Measurements from ENCODE around the gene FGF3. TPM values are rescaled to one million over a fixed set of nuclear protein-coding genes. Genes with fewer than 3 reads are reported as not detected.

Gene FGF3
- polyA plus RNA-seq, 3 donors, result not detected

DNA sequence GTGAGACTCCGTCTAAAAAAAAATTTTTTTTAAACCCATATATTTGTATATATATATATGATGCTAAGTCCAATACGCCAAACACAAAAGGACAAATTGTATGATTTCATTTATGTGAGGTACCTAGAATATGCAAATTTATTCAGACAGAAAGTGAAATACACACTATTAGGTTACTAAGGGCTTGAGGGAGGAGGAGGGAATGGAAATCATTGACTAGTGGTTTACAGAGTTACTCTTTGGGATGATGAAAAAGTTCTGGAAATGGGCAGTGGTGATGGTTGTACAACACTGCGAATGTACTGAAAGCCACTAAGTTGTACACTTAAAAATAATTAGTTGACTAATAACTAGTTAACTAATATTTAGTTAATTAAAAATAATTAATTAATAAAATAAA, 36.2 kb upstream of the FGF3 start:
- H4K20me1 ChIP-seq (ENCODE audit: insufficient read depth, low read length), result no peaks in the 10 kb centered on the region
- H3K9me3 ChIP-seq (replicated peaks in 1 of 2; ENCODE audit: control insufficient read depth in 1 of 2, insufficient read depth in 1 of 2, low read length in 2 of 2), result peaks cover 0 to 12% of the 10 kb centered on the region in 2 donors
- H3K4me3 ChIP-seq (replicated peaks in 1 of 3; ENCODE audit: low read depth in 2 of 3, low read length in 3 of 3), result no peak overlapping the region
- H3K27ac ChIP-seq (ENCODE audit: low read depth in 1 of 2, low read length in 2 of 2), result no peak overlapping the region
- TF ChIP-seq, protein P1, sequence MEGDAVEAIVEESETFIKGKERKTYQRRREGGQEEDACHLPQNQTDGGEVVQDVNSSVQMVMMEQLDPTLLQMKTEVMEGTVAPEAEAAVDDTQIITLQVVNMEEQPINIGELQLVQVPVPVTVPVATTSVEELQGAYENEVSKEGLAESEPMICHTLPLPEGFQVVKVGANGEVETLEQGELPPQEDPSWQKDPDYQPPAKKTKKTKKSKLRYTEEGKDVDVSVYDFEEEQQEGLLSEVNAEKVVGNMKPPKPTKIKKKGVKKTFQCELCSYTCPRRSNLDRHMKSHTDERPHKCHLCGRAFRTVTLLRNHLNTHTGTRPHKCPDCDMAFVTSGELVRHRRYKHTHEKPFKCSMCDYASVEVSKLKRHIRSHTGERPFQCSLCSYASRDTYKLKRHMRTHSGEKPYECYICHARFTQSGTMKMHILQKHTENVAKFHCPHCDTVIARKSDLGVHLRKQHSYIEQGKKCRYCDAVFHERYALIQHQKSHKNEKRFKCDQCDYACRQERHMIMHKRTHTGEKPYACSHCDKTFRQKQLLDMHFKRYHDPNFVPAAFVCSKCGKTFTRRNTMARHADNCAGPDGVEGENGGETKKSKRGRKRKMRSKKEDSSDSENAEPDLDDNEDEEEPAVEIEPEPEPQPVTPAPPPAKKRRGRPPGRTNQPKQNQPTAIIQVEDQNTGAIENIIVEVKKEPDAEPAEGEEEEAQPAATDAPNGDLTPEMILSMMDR (IDR thresholded peaks at IDR 0.05), result no peak
- no peaks in the 10 kb centered on the region for H3K79me2 ChIP-seq (ENCODE audit: insufficient read depth, low read length)
- Mint-ChIP-seq H3K36me3 (no peaks in the 10 kb centered on the region), H3K4me1 (peaks cover 5% of the 10 kb centered on the region), H3K4me3 (no peak overlapping the region), H3K27ac (no peak overlapping the region), H3K9me3 (peaks cover 0 to 17% (median 9%) of the 10 kb centered on the region in 7 donors), H3K27me3 (ENCODE audit: low read depth in 3 of 3) (peaks cover 3 to 21% (median 10%) of the 10 kb centered on the region in 3 donors)
- H3K4me1 ChIP-seq (ENCODE audit: control insufficient read depth in 1 of 2, insufficient read depth in 2 of 2, low read length in 2 of 2), result no peaks in the 10 kb centered on the region
- H3K9ac ChIP-seq (ENCODE audit: insufficient read depth, low read length, poor library complexity, severe bottlenecking), result no peak overlapping the region
- DNase-seq, result no peak
- no peaks in the 10 kb centered on the region for H3K36me3 ChIP-seq (replicated peaks in 1 of 2; ENCODE audit: control insufficient read depth in 1 of 2, insufficient read depth in 2 of 2, low read length in 2 of 2)
- H3K4me2 ChIP-seq (replicated peaks; ENCODE audit: extremely low read depth, low read length, poor library complexity, severe bottlenecking), result no peak overlapping the region
- no CpG with 5 or more reads among the region's 3 CpGs for WGBS (ENCODE audit: insufficient coverage)
- H2AFZ ChIP-seq (ENCODE audit: insufficient read depth, low read depth, low read length, poor library complexity, severe bottlenecking), result no peak overlapping the region
- H3K27me3 ChIP-seq (ENCODE audit: control insufficient read depth in 2 of 2, insufficient read depth in 2 of 2, low read length in 2 of 2), result peaks cover 0 to 5% of the 10 kb centered on the region in 2 donors
- intact Hi-C loops (cut with micrococcal nuclease), result no loop called here

DNA sequence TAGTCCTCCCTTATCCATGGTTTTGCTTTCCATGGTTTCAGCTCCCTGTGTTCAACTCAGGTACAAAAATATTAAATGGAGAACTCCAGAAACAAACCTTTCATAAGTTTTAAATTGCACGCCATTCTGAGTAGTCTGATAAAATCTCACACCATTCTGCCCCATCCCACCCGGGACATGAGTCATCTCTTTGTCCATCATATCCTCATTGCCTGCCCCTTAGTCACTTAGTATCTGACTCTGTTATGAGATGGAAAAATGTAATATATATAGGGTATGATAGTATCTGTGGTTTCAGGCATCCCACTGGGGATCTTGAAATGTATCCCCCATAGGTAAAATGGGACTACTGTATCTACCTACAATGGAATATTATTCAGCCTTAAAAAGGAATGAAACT, 35.5 kb upstream of the FGF3 start:
- intact Hi-C loops (cut with micrococcal nuclease), result no loop called here
- WGBS (ENCODE audit: insufficient coverage), result no CpG with 5 or more reads among the region's 2 CpGs

More for the DNA sequence above, 35.5 kb upstream of the FGF3 start:
- Mint-ChIP-seq H3K27me3 (ENCODE audit: low read depth in 3 of 3) (peaks cover 3 to 22% (median 12%) of the 10 kb centered on the region in 3 donors), H3K36me3 (no peaks in the 10 kb centered on the region), H3K27ac (peak overlapping the region in 1 of 7 donors; percentile 8), H3K4me1 (peaks cover 5% of the 10 kb centered on the region), H3K9me3 (peaks cover 0 to 19% (median 9%) of the 10 kb centered on the region in 7 donors), H3K4me3 (no peak overlapping the region)
- no peak for DNase-seq
- H3K27ac ChIP-seq (ENCODE audit: low read depth in 1 of 2, low read length in 2 of 2), result no peak overlapping the region
- H3K36me3 ChIP-seq (replicated peaks in 1 of 2; ENCODE audit: control insufficient read depth in 1 of 2, insufficient read depth in 2 of 2, low read length in 2 of 2), result no peaks in the 10 kb centered on the region
- no peak overlapping the region for H3K4me3 ChIP-seq (replicated peaks in 1 of 3; ENCODE audit: low read depth in 2 of 3, low read length in 3 of 3)
- no peak overlapping the region for H3K9ac ChIP-seq (ENCODE audit: insufficient read depth, low read length, poor library complexity, severe bottlenecking)
- TF ChIP-seq, protein P1 (IDR thresholded peaks at IDR 0.05), result no peak
- H2AFZ ChIP-seq (ENCODE audit: insufficient read depth, low read depth, low read length, poor library complexity, severe bottlenecking), result no peak overlapping the region
- H3K4me2 ChIP-seq (replicated peaks; ENCODE audit: extremely low read depth, low read length, poor library complexity, severe bottlenecking), result no peak overlapping the region
- H3K9me3 ChIP-seq (replicated peaks in 1 of 2; ENCODE audit: control insufficient read depth in 1 of 2, insufficient read depth in 1 of 2, low read length in 2 of 2), result peaks cover 0 to 12% of the 10 kb centered on the region in 2 donors
- H3K27me3 ChIP-seq (ENCODE audit: control insufficient read depth in 2 of 2, insufficient read depth in 2 of 2, low read length in 2 of 2), result peaks cover 0 to 5% of the 10 kb centered on the region in 2 donors
- H4K20me1 ChIP-seq (ENCODE audit: insufficient read depth, low read length), result no peaks in the 10 kb centered on the region
- H3K79me2 ChIP-seq (ENCODE audit: insufficient read depth, low read length), result no peaks in the 10 kb centered on the region
- no peaks in the 10 kb centered on the region for H3K4me1 ChIP-seq (ENCODE audit: control insufficient read depth in 1 of 2, insufficient read depth in 2 of 2, low read length in 2 of 2)
